IPS DF 19.7 (cell line): ENCODE measurements around the gene RNH1.

Experiments used
- DNase-seq: peaks from one replicate; pipeline ENCODE4 v3.0.0-alpha.2; 2013; ENCODE audit warnings: low read depth, low spot score

The RNH1 gene

GRCh38 chr11:459511-460220, 47.4 kb downstream of the RNH1 start:
- DNase-seq, result no peak

GRCh38 chr11:457111-457760, 49.8 kb downstream of the RNH1 start:
- DNase-seq, result no peak

- DNase-seq, result no peak
These were observed 50.5 kb downstream of the RNH1 start for GRCh38 chr11:456533-456932.

- DNase-seq, result no peak
These were observed 51.4 kb downstream of the RNH1 start for GRCh38 chr11:455566-456147.

GRCh38 chr11:454801-455565, 52.1 kb downstream of the RNH1 start:
- DNase-seq, result no peak

- DNase-seq, result no peak
These were observed 53.0 kb downstream of the RNH1 start for GRCh38 chr11:454043-454442.

- no peak for DNase-seq
These were observed 53.5 kb downstream of the RNH1 start for GRCh38 chr11:453564-453963.

GRCh38 chr11:452916-453527, 54.0 kb downstream of the RNH1 start:
- no peak for DNase-seq

GRCh38 chr11:452203-452744, 54.8 kb downstream of the RNH1 start:
- no peak for DNase-seq

GRCh38 chr11:451738-452137, 55.3 kb downstream of the RNH1 start:
- DNase-seq, result no peak

- DNase-seq, result no peak
These were observed 56.1 kb downstream of the RNH1 start for GRCh38 chr11:450809-451451.

GRCh38 chr11:449889-450808, 56.9 kb downstream of the RNH1 start, which contains the start of gene PTDSS2:
Gene PTDSS2, plus strand, starts transcription at chr11:450279. Its CDS starts 177 bp downstream, at chr11:450456.
- DNase-seq, result peak; percentile 95

GRCh38 chr11:447923-448731, 58.9 kb downstream of the RNH1 start:
- DNase-seq, result no peak

GRCh38 chr11:446891-447290, 60.2 kb downstream of the RNH1 start:
- DNase-seq, result no peak

- DNase-seq, result no peak
These were observed 61.1 kb downstream of the RNH1 start for GRCh38 chr11:445765-446588.
